Measurements from ENCODE around the gene SLC9C2.
"Not testable (repeated sequence)": the region's sequence is repeated elsewhere in the genome, so short reads cannot be mapped to it uniquely, and the experiment has no call there.

SLC9C2 gene

DNA sequence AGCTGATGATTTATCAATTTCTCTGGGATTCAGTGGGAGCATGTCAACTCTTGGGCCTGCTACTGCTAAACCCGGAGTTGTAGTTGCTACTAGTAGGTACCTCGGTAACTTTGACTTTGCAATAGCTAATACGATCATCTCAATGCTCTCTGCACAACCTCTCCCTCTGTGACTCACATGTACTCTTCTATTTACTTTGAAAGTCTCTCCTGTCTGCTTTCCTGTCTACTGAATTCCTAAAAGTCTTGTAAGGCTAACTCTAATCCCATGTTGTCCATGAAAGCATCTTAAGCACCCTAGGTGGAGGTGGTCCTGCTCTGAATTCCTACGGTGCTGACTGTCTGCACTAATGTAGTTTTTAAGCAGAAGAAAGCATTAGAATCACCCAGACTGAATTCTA is 29.3 kb downstream of the SLC9C2 start:
- no peak for DNase-seq

DNA sequence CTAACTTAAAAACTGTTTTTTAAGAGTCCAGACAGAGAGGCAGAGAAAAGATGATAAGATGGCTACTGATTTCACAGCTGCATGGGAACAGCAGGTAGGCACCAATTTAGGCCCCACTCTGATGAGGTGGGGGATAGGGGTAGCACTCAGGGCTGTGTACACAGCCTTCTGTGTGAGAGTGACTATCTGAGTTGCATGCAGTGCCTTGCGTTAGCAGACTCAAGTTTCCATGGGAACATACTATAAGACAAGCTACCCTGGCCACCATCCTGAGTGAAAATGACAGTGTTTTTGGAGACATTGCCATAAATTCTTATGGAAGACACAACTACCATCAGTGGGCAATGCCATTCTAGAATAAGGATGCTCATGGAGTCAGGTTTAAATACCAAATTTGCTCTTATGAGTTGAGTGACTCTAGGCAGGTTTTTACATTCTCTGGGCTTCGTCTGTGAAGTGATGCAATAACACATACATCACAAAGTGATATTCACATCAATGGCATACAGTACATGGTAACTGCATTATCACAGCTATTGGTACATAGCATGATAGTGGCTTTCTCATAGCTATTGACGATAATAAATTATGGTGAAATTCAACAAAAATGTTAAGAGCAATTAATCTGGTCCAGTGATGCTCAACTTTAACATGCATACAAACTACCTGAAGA is 30.5 kb downstream of the SLC9C2 start:
- DNase-seq, result no peak

DNA sequence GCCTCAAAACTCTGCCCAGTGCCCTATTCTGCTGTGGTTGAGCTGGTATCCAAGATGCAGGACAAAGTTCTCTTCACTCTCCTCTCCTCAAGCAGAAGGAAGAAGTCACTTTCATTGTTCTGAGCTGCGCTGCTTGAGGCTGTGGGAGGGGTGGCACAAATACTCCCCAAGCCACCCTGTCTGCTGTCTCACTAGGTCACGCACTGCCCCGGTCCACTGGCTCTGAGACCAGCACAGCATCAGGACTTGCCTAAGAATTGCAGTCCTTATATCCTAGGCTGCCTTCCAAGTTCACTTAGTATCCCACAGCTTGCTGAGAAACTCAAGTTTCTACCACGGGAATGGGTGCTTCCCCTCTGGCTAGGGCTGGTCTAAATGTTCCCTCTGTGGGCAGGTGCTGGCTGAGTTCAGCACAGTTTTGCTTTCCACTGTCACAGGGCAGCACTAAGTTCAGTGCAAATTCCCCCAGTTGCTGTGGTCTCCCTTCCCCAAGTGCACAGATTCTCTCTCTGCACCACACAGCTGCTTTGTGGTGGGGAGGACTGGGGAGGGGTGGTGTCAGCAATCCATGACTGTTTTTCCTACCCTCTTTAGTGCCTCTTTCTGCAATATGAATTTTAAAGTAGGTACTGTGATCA is 32.4 kb downstream of the SLC9C2 start:
- no peak for DNase-seq

DNA sequence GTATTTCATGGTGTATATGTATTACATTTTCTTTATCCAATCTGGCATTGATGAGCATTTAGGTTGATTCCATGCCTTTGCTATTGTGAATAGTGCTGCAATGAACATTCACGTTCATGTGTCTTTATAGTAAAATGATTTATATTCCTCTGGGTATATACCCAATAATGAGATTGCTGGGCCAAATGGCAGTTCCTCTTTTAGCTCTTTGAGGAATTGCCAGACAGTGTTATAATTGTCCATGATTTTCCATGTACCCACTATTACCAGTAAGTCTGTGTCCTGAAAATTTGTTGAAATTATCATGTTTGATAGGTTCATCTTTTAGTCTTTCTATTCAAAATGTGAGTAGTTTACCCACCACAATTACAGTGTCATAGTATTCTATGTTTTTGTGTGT is 34.4 kb downstream of the SLC9C2 start:
- no peak for DNase-seq

DNA sequence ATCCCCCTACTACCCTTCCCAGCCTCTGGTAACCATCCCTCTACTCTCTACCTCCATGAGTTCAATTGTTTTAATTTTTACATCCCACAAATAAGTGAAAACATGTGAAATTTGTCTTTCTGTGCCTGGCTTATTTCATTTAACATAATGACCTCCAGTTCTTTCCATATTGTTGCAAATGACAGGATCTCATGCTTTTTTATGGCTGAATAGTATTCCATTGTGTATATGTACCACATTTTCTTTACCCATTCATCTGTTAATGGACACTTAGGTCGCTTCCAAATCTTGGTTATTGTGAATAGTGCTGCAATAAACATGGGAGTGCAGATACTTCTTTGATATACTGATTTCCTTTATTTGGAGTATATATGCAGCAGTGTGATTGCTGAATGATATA is 39.0 kb downstream of the SLC9C2 start:
- DNase-seq, result not testable (repeated sequence)

DNA sequence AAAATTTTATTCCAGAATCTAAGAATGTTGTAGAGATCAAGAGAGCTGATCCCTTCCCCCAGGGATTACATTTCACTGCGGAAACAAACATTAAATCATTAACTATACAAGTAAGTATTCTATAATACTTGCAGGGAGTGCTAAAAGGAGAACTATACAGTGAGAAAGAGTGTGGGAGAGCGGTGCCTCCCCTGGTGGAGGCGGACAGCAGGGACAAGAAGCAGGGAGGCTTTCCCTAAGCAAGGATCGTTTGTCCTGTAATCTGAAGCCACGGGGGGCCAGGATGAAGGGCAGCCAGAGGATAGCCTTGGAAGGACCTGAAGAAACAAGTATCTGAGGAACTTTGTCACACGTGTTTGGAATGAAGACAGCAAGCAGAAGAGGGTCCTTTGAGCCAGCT is 40.1 kb downstream of the SLC9C2 start:
- DNase-seq, result no peak

DNA sequence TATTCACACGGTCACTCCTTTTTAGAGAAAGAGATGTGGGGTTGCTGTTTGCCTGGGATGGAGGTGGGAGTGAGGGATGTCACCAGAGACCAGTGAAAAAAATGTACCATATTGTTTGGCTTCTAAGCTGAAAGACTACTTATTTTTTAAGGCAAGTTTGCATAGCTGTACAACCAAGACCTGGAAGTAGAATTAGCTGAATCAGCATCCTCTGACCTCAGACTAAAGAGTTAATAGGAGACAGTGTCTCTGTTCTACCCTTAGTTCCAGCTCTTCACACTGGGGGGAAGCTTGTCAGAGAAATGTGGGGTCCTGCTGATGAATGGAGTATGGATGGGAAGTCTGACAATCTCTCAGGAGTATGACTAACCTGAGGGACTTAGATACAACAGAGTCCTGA is 41.6 kb downstream of the SLC9C2 start:
- DNase-seq, result no peak

DNA sequence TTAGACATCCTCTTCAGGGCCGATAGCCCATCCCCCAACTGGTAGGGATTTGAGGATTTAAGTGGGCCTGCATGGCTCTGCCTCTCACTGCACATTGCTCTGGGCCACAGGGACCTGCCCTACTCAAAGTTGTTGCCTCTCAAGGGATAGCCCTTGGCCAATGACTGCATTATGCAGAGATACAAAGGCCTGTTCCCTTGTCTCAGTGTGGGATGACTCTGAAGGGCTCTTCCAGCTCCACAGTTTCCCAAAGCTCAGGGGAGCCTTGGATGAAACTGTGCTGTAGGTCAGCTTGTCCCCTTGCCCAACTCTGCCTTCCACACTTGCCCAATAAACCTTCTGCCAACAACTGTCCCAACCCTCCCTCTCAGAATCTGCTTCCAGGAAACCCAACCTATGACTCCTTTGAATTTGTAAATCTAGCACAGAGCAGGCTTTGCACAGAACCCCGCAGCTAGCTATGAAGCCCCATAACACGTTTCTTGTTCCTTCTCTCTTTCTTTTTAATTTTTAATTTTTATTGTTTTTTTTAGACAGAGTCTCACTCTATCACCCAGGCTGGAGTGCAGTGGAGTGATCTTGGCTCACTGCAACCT is 42.5 kb downstream of the SLC9C2 start:
- DNase-seq, result no peak

DNA sequence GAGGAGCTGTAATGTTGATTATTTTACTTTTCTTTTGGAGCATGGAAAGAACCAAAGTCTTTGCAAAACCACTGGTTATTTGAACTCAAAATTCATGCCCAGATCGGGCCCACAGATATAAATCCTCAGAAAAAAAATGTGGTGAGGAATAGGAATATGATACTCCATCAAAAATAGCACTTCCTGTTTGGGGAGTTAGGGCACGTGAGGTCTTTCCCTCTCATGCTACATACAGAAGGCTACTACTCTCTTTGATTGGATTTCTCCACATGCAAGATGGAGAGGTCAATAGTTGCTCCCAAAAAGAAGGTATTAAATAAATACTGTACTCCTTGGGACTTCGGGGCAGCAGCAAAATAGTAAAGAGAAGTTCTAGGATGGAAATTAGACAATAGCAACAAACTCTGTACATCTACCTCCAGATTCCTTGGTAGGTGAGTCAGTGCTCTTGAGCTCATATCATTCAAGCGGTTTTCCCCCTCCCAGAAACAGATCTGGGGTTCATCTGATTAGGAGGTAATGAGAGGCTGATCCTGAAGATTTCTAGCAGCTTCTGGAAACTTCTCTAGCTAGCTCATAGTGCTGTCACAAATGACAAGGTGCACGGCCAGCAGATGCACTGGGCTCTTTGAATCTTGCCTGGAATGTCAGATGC is 47.1 kb downstream of the SLC9C2 start:
- no peak for DNase-seq

DNA sequence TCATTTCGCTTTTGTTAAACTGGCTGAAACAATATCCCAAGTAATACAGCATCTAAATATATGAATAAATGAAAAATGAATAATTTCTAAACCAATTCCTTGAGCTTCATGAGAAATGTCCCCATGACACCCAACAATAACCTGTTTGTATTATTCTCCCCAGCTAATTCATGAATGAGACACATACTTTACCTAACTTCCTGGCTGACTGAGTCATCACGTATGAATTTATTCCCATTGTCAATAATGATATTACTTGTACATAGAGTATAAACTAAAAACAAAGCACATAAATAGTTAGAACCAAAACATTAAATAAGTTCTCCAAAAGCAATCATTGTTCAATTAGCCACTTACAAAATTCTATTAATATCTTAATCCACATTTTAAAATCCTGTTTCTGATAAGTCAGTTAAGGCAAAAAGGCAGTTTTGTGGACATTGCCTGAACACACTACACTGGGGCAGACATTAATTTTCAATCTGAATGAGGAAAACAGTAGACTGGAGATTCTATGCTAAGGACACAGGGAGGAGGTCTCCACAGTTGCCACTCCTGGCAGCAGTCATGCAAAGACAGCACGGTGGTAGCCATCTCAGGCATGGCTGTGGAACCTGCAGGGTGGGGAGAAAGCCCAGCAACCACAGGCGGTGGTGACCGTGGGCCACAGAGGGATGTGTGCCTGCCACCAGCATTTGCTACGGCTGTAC is 48.2 kb downstream of the SLC9C2 start:
- no peak for DNase-seq

DNA sequence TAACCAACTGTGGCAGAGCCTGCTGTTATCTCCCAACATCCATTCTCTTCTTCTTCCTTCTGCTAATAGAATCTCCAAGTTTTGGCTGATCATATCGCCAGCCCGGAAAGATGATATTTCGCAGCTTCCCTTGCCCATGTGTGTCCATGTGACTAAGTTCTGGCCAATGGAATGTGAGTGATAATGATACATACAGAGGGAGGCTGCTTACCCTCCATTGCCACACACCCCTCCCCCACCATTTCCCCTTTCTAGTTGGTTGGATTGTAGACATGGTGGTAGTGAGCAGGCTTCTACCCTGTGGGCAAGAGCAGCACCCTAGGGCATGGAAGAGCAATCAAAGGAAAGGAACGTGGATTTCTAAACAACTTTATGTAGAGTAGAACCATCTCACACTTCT is 48.8 kb downstream of the SLC9C2 start:
- DNase-seq, result no peak

DNA sequence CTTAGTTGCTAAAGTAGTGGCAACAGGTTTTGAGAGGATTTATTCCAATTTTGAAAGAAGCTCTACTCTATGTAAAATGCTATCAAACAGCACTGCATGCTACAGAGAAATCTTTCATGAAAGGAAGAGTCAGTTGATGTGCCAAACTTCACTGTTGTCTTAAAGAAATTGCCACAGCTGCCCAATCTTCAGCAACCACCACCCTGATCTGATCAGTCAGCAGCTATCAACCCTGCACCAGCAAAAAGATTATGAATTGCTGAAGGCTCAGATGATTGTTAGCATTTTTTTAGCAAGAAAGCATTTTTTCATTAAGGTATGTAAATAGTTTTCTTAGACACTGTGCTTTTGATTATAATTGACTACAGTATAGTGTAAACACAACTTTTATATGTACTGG is 49.6 kb downstream of the SLC9C2 start:
- no peak for DNase-seq

DNA sequence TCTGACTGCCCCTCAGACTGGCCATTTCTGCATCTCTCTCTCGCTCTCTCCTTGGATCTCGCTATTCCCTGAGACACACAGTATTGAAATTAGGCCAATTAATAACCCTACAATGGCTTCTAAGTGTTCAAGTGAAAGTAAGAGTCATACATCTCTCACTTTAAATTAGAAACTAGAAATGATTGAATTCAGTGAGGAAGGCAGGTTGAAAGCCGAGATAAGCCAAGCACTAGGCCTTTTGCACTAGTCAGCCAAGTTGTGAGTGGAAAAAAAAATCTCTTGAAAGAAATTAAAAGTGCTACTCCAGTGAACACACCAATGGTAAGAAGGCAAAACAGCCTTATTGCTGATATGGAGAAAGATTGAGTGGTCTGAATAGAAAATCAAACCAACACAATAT is 51.2 kb downstream of the SLC9C2 start:
- no peak for DNase-seq

DNA sequence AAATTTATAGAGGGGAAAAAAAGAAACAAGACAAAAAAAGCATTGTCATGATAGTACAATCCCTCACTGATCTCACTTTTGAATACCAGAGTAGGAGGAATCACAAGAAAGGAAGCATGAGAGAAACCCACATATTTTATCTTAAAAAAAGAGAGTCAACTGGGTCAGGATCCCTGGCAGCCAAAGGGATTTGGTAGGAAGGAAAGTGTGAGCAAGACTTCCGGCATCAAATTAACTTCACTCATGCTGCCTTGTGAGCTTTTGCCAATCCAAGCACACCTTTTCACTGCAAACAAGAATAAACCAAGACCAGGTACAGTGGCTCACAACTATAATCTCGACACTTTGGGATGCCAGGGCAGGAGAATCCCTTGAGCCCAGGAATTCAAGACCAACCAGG is 53.1 kb downstream of the SLC9C2 start:
- no peak for DNase-seq

DNA sequence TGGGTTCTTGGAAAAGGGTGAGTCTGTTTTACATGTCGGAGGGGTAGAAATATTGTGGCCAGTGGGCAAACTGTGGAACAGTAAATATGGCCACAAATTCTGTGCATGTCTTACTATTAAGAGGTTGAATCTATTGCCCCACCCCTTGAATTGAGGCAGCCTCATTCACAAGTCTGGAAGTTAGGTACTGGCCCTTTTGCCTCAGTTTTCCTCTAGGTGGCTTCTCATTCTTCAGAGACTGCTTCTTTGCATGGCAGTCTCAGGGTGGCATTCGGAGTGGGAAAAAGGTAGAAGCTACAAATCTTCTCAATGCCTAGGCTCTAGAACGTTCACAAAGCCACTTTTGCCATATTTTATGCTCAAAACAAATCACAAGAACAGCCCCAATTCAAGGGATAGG is 57.2 kb downstream of the SLC9C2 start:
- no peak for DNase-seq

DNA sequence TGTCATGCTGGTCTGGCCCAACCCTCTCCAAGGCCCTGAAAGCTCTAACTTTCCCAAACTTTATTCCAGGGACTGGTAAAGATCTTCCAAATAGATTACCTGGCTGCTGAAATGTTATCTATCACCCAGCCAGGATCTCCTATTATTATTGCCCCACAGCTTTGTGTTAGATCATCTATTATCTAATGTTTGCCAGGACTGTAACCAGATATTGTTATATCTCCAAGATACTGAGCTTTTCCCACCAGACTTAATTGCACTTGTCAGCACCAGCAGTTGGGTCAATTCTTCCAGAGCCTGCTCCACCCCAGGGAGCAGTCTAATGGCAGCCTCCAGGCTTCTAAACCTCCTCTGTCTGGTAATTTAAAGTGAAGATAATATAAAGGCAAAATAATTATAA is 66.6 kb downstream of the SLC9C2 start:
- DNase-seq, result no peak

DNA sequence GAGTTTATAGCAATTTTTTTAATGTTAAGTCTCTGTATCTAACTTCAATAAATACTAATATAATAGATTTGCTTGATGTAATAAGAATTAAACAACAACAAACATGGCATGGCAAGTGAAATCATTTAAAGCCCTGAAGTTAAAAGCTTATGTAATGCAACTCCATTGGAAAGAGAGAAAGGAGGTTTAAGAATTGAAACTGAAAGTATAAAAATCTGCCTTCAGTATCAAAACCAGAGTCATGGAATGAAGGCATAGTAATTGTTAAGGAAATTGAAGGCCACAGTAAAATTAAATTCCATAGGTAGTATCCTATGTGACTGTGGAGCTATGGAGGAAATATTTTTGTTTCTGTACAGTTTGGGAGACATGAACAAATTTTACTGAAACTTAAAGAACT is 70.6 kb downstream of the SLC9C2 start:
- no peak for DNase-seq

DNA sequence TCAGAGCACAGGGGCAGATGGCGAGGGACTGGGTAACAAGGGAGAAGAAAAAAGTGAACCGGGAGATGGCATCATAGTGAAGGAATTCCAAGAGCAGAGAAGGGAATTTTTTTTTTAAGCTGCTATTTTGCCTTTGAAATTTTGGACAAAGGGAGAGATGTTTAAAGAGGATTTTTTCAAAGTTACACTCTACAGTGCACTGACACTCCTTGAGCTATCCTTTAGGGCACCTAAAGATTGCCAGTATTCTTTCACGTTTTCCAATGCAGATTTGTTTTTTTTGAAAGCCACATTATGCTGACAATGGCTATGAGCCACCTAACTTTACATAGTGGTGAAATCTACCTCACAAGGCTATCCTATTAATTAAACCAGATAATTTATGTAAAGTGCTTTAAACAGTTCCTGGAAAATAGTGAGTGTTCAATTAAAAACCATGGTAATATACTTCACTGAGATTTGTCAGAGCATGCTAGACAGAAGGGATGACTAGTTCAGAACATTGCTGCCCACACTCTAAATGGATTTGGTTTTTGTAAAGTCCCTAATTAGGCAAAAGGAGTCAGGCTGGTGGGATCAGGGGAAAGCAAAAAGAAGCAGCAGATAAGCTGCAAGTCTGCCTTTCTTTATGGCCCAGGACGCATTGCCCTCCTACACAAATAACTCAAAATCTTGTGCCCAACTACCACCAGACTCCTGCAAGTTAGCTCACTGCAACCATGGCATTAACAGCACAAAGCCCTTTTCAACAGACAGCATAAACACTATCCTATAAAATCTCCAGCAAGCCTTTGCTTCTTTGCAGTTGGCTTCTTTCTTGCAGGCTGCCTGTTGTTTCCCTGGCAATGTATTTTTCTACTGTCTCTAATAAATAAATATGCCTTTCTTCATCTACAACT is 71.8 kb downstream of the SLC9C2 start:
- no peak for DNase-seq

DNA sequence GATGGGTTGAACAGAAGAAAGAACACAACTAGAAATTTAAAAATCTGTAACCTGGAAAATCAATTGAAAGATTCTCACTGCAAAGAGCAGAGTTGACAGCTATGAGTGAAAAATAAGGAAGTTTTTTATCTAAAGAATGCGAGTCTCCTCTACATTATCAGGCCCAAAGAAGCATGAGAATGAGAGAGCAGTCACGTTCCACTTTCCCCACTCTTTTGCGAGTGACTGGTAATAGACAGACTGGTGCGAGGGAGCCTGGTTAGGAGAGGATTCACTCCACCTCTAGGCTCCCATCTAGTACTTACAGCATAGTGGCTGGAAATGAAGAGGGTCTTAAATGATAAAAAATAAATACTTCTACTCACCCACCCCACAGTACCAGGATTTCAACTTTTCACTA is 73.8 kb downstream of the SLC9C2 start:
- DNase-seq, result no peak

DNA sequence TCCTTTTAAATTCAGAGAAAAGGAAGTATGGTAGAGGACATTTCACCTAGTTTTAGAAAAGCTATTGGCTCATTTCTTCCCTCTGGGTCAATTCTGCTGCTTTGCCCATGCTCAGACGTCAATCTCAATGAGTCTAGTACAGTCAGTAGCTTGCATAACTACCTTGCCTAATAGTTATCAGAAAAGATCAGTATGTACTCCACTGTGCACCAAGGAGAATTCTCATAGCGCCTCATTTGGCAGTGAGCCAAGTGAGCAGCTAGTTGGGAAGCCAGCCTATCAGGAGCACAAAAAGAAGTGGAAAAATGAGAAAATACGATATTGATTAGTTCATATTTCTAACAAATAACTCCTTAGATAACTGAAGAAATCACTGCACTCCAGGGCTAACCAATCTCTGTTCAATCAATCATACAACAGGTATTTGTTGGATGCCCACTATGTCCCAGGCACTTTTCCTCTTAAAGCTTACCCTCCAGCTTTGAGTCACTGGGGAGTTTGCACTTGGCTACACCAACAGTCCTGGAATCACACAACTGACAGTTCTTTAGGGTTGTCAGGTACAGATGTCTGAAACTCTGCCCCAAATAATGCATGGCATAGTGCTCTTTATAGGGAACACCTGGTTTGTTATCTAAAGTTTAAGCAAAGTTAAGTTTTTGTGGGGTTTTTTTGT is 75.6 kb downstream of the SLC9C2 start:
- no peak for DNase-seq

DNA sequence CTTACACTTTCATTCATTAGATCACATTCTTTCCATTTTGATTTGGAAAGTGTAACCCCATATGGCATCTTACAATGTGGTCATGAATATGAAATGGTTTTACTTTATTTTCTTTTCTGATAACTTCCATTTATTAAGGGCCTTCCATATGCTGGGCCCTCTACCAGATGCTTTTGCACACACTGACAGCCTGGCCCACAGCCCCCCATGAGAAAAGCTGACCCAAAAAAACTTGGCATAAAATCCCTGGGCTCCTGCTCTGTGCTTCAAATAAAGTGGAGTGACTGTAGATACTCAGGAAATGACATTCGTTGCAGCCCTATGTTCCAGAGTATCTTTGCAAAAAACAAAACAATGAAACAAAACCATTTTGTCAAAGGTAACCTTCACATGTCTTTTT is 76.9 kb downstream of the SLC9C2 start:
- DNase-seq, result no peak

DNA sequence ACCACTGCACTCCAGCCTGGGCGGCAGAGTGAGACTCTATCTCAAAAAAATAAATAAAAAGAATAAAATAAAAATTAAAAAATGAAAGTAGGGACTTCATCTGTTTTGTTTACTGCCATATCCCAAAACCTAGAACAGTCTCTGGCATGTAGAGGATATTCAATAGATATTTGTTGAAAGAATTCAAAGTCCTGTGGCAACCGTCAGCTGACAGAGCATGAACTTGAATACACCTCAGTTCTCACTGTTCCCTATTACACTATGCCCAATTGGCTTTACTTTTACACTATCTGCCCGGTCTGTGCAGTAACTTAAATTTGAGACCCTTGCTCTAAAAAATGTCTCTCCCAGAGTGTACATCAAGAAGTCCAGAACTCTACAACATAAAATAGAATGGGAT is 79.5 kb downstream of the SLC9C2 start:
- no peak for DNase-seq

Data from stimulated activated CD4-positive, alpha-beta T cell treated with anti-CD3 and anti-CD28 coated beads, Interleukin-4, amount 100 ng/mL, for 1 hour (primary cell).